GM23338 (cell line): ENCODE data around the gene SOST. TPM values are rescaled to one million over a fixed set of nuclear protein-coding genes. Genes with fewer than 3 reads are reported as not detected.

Experiments used
- ATAC-seq: fragments of 200-7000 bp; cut with Tn5 transposase; 3 replicates; pipeline ENCODE4 v1.9.1; 2020
- DNase-seq: peaks from one replicate; pipeline ENCODE4 v3.0.0-alpha.2; 2015; ENCODE audit warnings: low spot score
- H2AFZ ChIP-seq: fragments of 200-600 bp; sonication (generic); 2 replicates; pipeline ENCODE4 v1.8.0; 2016; ENCODE audit warnings: antibody characterized with exemption, mild to moderate bottlenecking, moderate library complexity
- H3F3A ChIP-seq: fragments of 200-600 bp; sonication (generic); replicated peaks from 2 replicates; pipeline ENCODE4 v1.8.0; 2017; ENCODE audit warnings: antibody characterized with exemption, mixed run types, low read depth
- H3K27ac ChIP-seq: fragments of 200-600 bp; sonication (generic); 2 replicates; pipeline ENCODE4 v1.6.1; 2016; ENCODE audit warnings: low read depth
- H3K27me3 ChIP-seq: fragments of 200-600 bp; sonication (generic); 2 replicates; pipeline ENCODE4 v1.8.0; 2016; ENCODE audit warnings: mild to moderate bottlenecking, mixed run types, moderate library complexity; ENCODE audit not compliant: insufficient read depth
- H3K36me3 ChIP-seq: fragments of 200-600 bp; sonication (generic); 2 replicates; pipeline ENCODE4 v1.8.0; 2016; ENCODE audit warnings: mild to moderate bottlenecking; ENCODE audit not compliant: insufficient read depth
- H3K4me1 ChIP-seq: fragments of 200-600 bp; sonication (generic); 2 replicates; pipeline ENCODE4 v1.8.0; 2016; ENCODE audit warnings: mild to moderate bottlenecking, moderate library complexity; ENCODE audit not compliant: insufficient read depth
- H3K4me2 ChIP-seq: fragments of 200-600 bp; sonication (generic); 2 replicates; pipeline ENCODE4 v1.7.1; 2017; ENCODE audit warnings: mixed run types
- H3K4me3 ChIP-seq: fragments of 200-600 bp; sonication (generic); 2 replicates; pipeline ENCODE4 v1.6.1; 2016; ENCODE audit warnings: mixed run types
- H3K79me2 ChIP-seq: fragments of 200-600 bp; sonication (generic); replicated peaks from 2 replicates; pipeline ENCODE4 v1.8.0; 2017; ENCODE audit warnings: mild to moderate bottlenecking; ENCODE audit not compliant: insufficient read depth
- H3K9me2 ChIP-seq: fragments of 200-600 bp; sonication (generic); 2 replicates; pipeline ENCODE4 v1.8.0; 2017; ENCODE audit not compliant: insufficient read depth
- H4K20me1 ChIP-seq: fragments of 200-600 bp; sonication (generic); replicated peaks from 2 replicates; pipeline ENCODE4 v1.8.0; 2017; ENCODE audit warnings: mild to moderate bottlenecking; ENCODE audit not compliant: insufficient read depth
- H3K27ac Mint-ChIP-seq: 2 replicates; pipeline ENCODE4 v1.8.0; 2020; ENCODE audit warnings: inconsistent platforms, mild to moderate bottlenecking, moderate library complexity, mixed read lengths
- H3K27me3 Mint-ChIP-seq: 3 replicates; pipeline ENCODE4 v1.8.0; 2022; ENCODE audit warnings: low read depth, mild to moderate bottlenecking, moderate library complexity, mixed read lengths, inconsistent platforms; ENCODE audit not compliant: insufficient read depth, poor library complexity
- H3K36me3 Mint-ChIP-seq: 3 replicates; pipeline ENCODE4 v1.8.0; 2021; ENCODE audit warnings: low read depth, mild to moderate bottlenecking, inconsistent platforms, moderate library complexity, mixed read lengths
- H3K4me1 Mint-ChIP-seq: 3 replicates; pipeline ENCODE4 v1.8.0; 2020; ENCODE audit warnings: mild to moderate bottlenecking, inconsistent platforms, mixed read lengths
- H3K4me3 Mint-ChIP-seq: 3 replicates; pipeline ENCODE4 v1.8.0; 2021; ENCODE audit warnings: moderate library complexity, mild to moderate bottlenecking, inconsistent platforms, mixed read lengths
- H3K9me3 Mint-ChIP-seq: 3 replicates; pipeline ENCODE4 v1.8.0; 2020; ENCODE audit warnings: moderate library complexity, mild to moderate bottlenecking, inconsistent platforms, mixed read lengths
- CREB1 ChIP-seq: fragments of 250-450 bp; sonication (Bioruptor Pico); IDR thresholded peaks from 2 replicates; pipeline ENCODE4 v1.5.0; 2020; ENCODE audit warnings: low read depth, mild to moderate bottlenecking, moderate library complexity
- EZH2 ChIP-seq: fragments of 200-600 bp; sonication (generic); IDR thresholded peaks from one replicate; pipeline ENCODE4 v1.8.0; 2017; ENCODE audit warnings: antibody characterized with exemption, mild to moderate bottlenecking, low read depth; ENCODE audit not compliant: unreplicated experiment
- JUNB ChIP-seq: IDR thresholded peaks from one replicate; pipeline ENCODE4 v1.6.1; 2016; ENCODE audit warnings: antibody characterized with exemption; ENCODE audit not compliant: unreplicated experiment
- POLR2AphosphoS5 ChIP-seq: IDR thresholded peaks from 2 replicates; pipeline ENCODE4 v1.6.1; 2016; ENCODE audit warnings: antibody characterized with exemption, low read depth
- STAT1 ChIP-seq: IDR thresholded peaks from one replicate; pipeline ENCODE4 v1.6.1; 2016; ENCODE audit warnings: antibody characterized with exemption; ENCODE audit not compliant: unreplicated experiment
- ZNF114 ChIP-seq: fragments of 250-450 bp; sonication (Bioruptor Pico); IDR thresholded peaks from 2 replicates; pipeline ENCODE4 v1.5.0; 2020; ENCODE audit warnings: mild to moderate bottlenecking, moderate library complexity
- ZNF331 ChIP-seq: fragments of 250-450 bp; sonication (Bioruptor Pico); IDR thresholded peaks from 2 replicates; pipeline ENCODE4 v1.5.0; 2020; ENCODE audit warnings: low read depth, mild to moderate bottlenecking, moderate library complexity
- polyA plus RNA-seq: library from polyadenylated mRNA; unstranded; fragments of >200 nt; fragmentation: Nextera tagmentation; extraction: Ambion mirVana; gene quantifications from 2 replicates; pipeline ENCODE4 v1.2.1, GENCODE V29; 2016
- total RNA-seq: library from RNA; depleted of rRNA; stranded (reverse); fragments of >200 nt; shearing (Covaris generic); gene quantifications from 2 replicates; pipeline ENCODE4 v1.2.3, GENCODE V29; 2014
- TF ChIP-seq, protein P1 (sequence below), 2 experiments: fragments of 200-600 bp in 1 of 2; sonication (generic) in 1 of 2; conservative IDR thresholded peaks; 2 replicates each; pipeline versions ENCODE4 v1.5.1 to v1.6.1; 2016 to 2017; ENCODE audit warnings: antibody characterized with exemption in 2 of 2, low read depth in 2 of 2, mild to moderate bottlenecking in 2 of 2, moderate library complexity in 1 of 2
- TF ChIP-seq, protein P2 (sequence below): IDR thresholded peaks from 2 replicates; pipeline ENCODE4 v1.6.1; 2016; ENCODE audit warnings: antibody characterized with exemption

SOST gene
- total and polyA plus RNA-seq, 2 experiments from 2014 or later = not detected

DNA sequence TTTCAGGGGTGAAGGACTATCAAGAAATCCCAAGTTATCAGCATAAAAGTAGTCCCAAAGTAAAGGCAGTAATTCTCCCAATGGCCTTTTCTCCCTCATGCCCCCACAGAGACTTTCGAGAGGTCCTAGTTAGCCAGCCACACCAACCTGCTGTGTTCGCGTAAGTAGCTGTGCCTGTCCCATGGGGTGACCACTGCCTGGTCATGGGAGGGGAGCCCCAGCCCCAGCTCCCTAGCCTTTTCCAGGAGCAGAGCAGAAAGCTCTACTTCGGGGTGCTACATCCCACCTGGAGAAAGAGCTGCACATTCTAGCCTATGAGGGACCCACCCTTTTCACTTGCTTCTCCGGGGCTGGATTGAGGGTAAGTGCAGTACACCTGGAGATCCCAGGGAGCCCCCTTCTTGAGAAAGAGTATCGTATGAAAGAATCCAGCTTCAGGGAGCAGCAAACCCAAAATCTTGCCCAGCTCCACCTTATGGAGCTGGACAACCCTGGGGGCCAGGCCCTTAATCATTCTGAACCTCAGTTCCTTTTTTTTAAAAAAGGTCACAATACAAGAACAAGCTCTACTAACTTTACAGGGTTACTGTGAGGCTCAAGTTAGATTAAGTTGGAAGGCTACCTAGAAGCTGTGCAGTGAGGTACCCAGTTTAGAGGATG is 8.6 kb upstream of the SOST start:
- Histone ChIP-seq H4K20me1 (no peaks in the 10 kb centered on the region), H3K27me3 (no peaks in the 10 kb centered on the region), H3K27ac (no peak overlapping the region), H2AFZ (no peak overlapping the region), H3K79me2 (no peaks in the 10 kb centered on the region), H3K4me3 (no peak overlapping the region), H3K36me3 (no peaks in the 10 kb centered on the region), H3F3A (no peaks in the 10 kb centered on the region), H3K9me2 (no peaks in the 10 kb centered on the region), H3K4me2 (no peak overlapping the region), H3K4me1 (no peaks in the 10 kb centered on the region)
- peaks cover 17% of the 10 kb centered on the region; the same call in 2 of the 3 replicates for H3K36me3 Mint-ChIP-seq
- peaks cover 3% of the 10 kb centered on the region for H3K4me1 Mint-ChIP-seq
- DNase-seq (no peak), ATAC-seq (no peak)
- no peak overlapping the region for H3K27ac Mint-ChIP-seq
- TF ChIP-seq CREB1 (no peak), ZNF331 (CRISPR knock-in tag) (no peak), ZNF114 (CRISPR knock-in tag) (no peak), POLR2AphosphoS5 (no peak), STAT1 (no peak)
- no peak overlapping the region for H3K4me3 Mint-ChIP-seq
- H3K9me3 Mint-ChIP-seq = no peaks in the 10 kb centered on the region
- peaks cover 3% of the 10 kb centered on the region for H3K27me3 Mint-ChIP-seq

DNA sequence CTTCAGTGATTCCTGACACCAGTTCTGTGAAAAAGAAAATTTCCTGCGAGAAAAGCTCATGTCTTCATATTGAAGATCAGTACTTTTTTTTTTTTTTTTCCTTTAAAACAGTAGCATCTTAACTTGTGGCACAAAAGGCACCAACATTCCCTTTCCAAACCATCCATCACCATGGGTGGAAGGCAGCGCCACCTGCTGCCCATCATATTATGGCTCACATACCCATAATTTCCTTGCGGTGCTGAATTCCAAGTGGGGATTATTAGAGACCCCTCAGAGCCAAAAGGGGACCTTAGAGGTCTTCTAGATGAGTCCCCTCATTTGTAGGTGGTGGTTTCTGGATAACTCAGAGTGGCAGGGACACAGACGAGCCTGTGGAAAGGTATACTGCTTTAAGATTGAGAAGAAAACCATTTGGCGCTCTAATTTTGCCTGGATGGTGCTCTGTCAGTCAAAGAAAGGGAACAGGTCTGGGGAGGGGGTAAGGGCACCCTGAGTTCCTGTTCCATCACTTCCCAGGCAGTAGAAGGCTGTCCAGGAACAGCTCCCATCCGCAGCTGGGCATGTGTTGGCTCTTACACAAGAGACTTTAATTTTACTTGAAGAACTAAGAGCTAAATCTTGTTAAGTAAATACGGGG is 7.9 kb upstream of the SOST start:
- Mint-ChIP-seq H3K4me3 (no peak overlapping the region), H3K4me1 (peaks cover 4% of the 10 kb centered on the region), H3K9me3 (no peaks in the 10 kb centered on the region), H3K36me3 (peaks cover 14% of the 10 kb centered on the region; the same call in 2 of the 3 replicates), H3K27me3 (peaks cover 3% of the 10 kb centered on the region), H3K27ac (no peak overlapping the region)
- Histone ChIP-seq H4K20me1 (no peaks in the 10 kb centered on the region), H3K27me3 (no peaks in the 10 kb centered on the region), H3K79me2 (no peaks in the 10 kb centered on the region), H3K4me1 (no peaks in the 10 kb centered on the region), H3K27ac (no peak overlapping the region), H3K9me2 (no peaks in the 10 kb centered on the region), H3K36me3 (no peaks in the 10 kb centered on the region), H3K4me3 (no peak overlapping the region), H2AFZ (no peak overlapping the region), H3K4me2 (no peak overlapping the region), H3F3A (no peaks in the 10 kb centered on the region)
- DNase-seq (peak; percentile 93), ATAC-seq (peak; percentile 80)
- TF ChIP-seq, protein P1, sequence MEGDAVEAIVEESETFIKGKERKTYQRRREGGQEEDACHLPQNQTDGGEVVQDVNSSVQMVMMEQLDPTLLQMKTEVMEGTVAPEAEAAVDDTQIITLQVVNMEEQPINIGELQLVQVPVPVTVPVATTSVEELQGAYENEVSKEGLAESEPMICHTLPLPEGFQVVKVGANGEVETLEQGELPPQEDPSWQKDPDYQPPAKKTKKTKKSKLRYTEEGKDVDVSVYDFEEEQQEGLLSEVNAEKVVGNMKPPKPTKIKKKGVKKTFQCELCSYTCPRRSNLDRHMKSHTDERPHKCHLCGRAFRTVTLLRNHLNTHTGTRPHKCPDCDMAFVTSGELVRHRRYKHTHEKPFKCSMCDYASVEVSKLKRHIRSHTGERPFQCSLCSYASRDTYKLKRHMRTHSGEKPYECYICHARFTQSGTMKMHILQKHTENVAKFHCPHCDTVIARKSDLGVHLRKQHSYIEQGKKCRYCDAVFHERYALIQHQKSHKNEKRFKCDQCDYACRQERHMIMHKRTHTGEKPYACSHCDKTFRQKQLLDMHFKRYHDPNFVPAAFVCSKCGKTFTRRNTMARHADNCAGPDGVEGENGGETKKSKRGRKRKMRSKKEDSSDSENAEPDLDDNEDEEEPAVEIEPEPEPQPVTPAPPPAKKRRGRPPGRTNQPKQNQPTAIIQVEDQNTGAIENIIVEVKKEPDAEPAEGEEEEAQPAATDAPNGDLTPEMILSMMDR (conservative IDR thresholded peaks at IDR 0.05; ENCODE audit: low read depth in 2 of 2) = peak; percentile 93 to 98
- TF ChIP-seq JUNB = no peak

DNA sequence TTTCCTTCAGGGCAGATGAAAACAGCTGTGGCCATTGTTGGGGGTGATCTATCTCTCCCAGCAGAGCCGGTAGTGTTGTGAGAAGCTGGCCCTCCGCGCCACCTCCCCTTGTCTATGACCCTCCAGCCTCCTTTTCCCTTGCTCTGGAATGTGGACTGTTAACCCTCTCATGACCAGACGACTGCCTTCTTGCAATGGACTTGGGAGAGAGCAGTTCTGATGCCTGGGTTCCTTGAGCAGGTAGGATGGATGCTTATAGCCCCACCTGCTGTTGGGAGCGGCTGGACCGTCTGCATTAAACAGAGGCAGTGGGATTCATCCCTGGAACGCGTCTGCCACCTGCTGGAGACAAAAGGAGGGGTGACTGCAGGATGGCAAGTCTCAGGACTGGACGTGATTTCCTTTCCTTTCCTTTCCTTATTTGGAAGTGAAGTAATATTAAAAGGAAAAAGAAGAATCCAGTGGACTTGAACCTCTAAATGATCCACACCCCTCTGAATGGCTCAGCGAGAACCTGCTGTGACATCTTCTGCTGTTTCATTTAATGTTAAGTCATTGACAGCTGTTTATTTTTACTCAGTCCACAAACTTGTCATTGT is 1.8 kb upstream of the SOST start:
- Mint-ChIP-seq H3K9me3 (no peaks in the 10 kb centered on the region), H3K4me3 (peak overlapping the region; percentile 56), H3K27me3 (peaks cover 15% of the 10 kb centered on the region), H3K27ac (peak overlapping the region; percentile 91), H3K36me3 (no peaks in the 10 kb centered on the region), H3K4me1 (peaks cover 37% of the 10 kb centered on the region)
- Histone ChIP-seq H3K4me3 (peak overlapping the region; percentile 21; the same call in 1 of the 2 replicates), H3K4me2 (peak overlapping the region; percentile 8), H3K27ac (no peak overlapping the region), H3K36me3 (no peaks in the 10 kb centered on the region), H4K20me1 (no peaks in the 10 kb centered on the region), H3K79me2 (no peaks in the 10 kb centered on the region), H3K4me1 (peaks cover 18% of the 10 kb centered on the region), H3K27me3 (peaks cover 10% of the 10 kb centered on the region), H3F3A (peaks cover 7% of the 10 kb centered on the region; the same call in 1 of the 2 replicates), H2AFZ (no peak overlapping the region), H3K9me2 (no peaks in the 10 kb centered on the region)
- ATAC-seq = peak; percentile 72
- peak; percentile 97 for DNase-seq
- TF ChIP-seq, protein P1 (conservative IDR thresholded peaks at IDR 0.05; ENCODE audit: low read depth in 2 of 2) = peak; percentile 100
- TF ChIP-seq, protein P2, sequence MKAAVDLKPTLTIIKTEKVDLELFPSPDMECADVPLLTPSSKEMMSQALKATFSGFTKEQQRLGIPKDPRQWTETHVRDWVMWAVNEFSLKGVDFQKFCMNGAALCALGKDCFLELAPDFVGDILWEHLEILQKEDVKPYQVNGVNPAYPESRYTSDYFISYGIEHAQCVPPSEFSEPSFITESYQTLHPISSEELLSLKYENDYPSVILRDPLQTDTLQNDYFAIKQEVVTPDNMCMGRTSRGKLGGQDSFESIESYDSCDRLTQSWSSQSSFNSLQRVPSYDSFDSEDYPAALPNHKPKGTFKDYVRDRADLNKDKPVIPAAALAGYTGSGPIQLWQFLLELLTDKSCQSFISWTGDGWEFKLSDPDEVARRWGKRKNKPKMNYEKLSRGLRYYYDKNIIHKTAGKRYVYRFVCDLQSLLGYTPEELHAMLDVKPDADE = no peak
- TF ChIP-seq JUNB (no peak), EZH2 (no peak)
